ENCODE data around the gene SHANK2.

SHANK2 gene

DNA sequence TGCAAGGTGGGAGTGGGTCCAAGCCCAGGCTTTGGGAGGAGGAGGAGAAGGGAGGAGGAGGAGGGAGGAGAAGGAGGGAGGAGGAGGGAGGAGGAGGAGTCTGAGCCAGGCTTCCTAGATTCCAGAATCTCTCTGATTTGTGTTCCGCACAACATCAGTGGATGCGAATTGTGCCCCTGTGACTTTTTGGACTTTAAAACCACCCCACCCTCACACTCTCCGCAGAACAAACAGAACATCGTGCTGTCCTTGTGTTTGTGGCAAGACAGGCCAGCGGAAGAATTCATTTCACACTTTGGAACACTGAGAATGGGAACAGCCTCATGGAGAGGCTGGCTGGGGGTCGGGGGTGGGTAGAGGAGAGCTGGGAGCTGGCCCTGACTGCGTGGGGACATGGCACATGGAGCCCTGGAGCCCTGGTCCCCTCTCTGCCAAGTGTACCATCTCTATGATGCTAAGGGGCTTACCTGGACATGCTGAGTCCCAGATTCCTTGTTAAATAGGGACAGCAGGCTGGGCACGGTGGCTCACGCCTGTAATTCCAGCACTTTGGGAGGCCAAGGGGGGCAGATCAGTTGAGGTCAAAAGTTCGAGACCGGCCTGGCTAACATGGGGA, 16.4 kb upstream of the SHANK2 start:
- DNase-seq: no peak

DNA sequence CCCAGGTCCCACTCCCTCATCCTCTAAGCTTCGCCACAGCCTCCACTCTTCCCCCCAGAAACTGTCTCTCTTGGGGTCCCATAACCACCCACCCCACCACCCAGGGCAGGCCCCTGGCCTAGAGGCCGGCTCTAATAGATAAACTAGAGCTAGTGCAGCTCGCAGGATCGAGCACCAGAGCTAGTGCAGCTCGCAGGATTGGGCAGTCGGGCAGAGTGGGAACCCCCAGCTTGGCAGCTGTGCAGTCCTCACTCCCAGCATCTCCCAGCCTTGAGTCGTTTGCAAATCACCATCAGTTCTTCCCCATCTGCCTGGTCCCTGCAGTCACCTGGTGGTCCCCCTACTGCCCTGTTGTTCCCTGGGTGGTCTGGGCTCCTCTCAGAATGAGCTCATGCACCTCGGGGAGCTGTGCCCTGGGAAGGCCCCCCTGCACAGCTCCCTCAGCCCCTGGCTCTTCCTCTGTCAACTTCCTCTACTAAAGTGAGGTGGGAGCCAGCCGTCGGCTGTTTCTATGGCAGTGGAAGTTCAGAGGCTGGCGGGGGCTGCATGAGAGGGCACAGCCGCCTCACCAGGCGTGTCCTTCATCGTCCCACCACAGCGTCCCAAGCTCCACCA, 15.5 kb upstream of the SHANK2 start:
- no peak for DNase-seq

DNA sequence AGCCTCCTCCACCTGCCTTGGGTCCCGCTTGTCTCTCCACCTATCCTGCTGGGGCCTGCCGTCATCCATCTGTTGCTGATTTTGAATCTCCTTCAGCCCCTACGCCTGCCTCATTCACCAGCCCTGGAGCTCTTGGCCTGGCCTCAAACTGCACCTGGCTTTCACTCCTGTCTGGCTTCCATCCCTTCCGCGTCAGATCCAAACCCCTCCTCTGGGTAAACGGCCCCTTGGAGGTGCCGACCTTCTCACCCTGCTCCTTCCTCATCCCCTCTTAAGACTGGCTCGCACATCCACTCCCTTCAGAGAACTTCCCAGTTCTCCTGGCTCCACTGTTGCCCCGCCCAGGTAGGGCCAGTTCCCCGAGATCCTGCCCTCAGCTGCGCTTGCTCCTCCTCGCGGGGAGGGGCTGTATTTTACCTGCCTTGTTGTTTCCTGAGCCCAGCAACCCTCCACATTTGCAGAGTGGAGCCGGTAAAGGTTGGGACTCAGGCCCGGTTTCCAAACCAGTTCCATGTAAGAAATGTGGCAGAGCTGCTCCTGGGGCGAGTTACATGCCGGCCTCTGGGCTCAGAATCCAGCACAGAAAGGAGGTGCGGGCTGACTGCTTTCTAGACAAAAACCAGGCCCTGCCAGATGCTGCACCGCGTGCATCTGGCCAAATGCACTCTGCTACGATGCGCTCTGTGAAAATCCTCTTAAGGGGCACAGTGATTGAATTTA, 13.9 kb upstream of the SHANK2 start:
- no peak for DNase-seq

DNA sequence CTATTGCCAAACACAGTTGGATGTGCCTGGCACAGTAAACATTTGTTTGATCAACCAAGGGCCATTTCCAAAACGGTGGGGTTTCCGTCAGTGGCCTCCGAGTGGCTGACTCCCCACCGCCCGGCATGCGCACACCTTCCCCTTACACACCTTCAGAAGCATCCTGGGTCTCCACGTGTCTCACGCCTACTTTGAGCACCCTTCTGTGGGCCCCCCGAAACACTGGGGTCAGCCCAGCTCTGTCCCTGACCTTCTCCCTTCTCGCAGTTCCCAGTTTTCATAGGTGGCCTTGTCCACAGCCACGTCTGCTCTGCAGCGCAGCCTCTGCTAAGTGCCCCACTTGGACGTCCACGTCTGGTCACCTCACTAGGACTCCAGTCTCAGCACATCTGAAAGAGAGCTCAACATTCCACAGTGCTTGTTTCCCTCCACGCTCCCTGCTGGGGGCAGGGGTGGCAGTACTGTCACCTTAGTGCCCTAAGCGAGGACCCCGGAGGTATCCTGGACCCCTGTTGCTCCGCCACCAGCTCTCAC, 13.2 kb upstream of the SHANK2 start:
- DNase-seq: no peak

DNA sequence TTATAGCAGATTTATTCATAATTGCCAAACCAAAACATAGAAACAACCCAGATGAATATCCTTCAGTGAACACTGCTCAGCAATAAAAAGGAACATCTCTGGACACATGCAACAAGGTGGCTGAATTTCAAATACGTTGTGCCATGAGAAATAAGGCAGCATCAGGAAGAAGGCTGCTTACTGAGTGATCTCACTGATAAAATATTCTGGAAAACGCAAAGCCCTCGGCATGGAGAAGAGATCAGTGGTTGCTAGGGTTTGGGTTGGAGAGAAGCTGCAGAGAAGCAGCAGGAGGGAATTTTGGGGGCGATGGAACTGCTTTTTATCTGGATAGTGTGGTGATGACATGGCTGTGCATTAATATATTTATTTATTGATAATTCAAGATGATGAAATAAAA, 11.0 kb upstream of the SHANK2 start:
- no peak for DNase-seq

DNA sequence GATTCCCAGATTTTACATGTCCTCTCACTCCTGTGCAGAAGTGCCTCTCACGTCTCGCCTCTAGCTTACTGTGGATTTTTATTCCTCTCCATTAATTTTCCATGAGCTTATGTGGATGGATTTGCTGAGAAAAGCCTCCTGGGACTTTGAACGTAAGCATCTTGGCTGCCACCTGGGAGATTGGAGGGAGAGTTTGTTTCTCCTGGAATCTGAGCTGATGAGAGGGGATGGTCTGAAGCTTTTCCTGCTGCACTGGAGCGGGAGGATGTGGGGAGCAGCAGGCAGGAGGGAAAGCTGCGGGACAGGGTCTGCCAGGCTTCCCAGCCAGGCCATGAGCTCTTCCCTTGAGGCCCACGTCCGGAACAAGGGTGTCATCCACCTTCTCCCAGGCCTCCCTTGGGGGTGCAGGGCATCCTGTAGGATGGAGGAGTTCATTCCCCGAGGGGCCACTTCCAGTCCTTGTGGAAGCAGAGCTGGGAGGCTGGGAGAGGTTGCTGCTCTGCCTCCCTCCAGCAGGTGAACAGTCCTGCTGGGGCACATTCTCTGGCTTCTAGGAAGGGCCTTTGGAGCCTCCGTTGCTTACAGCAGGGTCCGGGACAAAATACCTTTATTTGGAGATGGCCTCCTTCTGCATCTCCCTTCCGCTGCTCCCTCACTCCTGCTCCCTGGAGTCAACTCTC, 3.6 kb upstream of the SHANK2 start:
- DNase-seq: no peak

DNA sequence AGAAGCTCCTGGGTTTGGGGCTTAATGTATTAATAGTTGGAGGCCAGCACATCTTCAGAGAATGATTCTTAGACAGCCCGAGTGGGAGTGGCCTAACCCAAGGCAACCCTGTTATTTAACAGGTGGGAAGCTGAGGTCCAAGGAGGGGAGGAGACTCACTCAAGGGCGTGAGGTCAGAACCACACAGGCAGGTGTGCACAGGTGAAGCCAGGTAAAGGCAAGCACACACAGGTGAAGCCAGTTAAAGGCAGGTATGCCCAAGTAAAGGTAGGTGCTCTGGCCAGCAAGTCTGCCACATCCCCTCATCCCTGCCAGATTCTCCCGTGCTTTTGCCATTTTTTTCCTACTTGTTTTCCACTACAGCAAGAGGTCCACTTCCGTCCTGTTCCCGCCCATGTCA, 2.9 kb upstream of the SHANK2 start:
- no peak for DNase-seq

DNA sequence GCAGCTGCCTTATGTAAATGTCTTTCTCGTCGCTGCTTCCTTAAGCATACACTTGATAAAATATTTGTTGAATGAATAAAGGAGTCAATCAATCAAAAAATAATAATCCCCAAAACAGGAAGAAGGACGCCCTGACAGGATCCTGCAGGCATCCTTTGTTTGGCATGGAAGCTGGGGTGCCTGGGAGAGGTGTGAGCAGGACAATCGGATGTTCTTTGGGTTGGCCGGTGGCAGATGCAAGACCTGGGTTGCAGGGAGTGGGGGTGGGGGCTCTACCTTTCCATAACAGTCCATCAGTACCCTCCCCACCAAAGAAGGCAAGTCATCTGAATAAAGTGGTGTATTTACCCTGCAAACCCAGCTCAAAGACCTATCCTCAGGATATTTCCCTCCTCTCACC, 1.4 kb upstream of the SHANK2 start:
- DNase-seq: no peak

DNA sequence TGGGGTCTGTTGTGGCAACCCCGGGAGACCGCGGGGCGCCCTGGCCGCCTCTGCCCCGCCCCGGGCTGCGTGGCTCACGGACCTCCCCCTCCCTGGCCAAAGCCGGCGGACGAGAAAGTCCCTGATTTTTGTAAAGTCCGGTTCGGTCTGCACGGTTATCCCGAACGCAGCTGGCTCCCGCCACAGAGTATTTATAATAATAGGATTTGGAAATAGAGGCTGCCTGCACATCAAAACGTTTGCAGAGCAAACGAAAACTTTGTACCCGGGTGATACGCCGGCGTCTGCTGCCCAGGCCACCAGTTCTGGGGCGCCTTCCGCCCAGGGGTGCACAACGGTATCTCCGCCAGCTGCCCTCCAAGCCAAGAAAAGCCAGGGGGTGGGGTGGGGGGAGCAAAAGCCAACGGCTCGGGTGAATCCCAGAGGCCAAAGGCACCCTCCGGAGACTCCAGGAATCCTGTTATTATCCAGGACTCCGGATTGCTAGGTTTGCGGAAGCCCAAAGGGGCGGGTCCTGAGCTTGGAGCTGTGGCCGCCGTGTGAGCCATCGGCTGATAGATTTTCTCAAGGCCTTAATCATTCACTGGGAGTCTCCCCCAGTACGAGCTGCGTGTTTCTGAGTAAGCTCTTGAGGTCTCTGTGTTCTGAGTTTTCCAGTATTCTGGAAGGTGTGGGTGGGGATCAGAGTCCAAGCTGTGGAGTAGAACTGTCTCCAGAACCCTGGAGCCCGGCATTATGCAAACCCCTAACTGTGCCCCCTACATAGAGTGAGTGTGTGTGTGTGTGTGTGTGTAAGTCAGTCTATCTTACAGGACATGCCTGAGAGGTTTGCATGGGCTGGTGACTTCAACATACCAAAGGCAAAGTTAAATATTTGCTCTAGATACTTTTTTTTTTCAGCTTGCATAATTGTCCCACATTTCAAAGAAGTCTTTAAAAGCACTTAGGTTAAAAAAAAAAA, 673 bp upstream of the SHANK2 start:
- DNase-seq: no peak

DNA sequence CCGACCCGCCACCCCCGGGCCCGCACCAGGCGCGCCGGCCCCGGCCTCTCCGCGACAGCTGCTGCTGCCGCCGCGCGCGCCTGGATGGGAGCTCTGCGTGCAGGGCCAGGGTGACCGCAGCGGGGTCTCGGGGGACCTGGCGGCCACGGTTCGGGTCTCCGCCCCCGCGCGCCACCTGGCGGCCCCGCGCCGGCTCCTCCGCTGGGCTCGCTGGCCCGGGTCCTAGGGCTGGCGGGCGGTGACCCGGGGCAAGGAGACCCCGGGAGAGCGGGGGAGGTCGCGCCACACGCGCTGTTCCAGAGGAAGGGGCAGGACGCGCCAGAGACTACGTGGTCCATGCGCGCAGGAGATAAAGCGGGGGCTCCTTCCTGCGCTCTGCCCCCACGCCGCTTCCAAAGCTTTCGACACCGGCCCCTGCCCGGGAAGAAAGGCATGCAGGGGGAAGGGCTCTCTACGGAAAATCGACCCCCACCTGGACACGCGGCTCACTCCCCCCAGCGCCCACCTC, 562 bp downstream of the SHANK2 start:
- no peak for DNase-seq

DNA sequence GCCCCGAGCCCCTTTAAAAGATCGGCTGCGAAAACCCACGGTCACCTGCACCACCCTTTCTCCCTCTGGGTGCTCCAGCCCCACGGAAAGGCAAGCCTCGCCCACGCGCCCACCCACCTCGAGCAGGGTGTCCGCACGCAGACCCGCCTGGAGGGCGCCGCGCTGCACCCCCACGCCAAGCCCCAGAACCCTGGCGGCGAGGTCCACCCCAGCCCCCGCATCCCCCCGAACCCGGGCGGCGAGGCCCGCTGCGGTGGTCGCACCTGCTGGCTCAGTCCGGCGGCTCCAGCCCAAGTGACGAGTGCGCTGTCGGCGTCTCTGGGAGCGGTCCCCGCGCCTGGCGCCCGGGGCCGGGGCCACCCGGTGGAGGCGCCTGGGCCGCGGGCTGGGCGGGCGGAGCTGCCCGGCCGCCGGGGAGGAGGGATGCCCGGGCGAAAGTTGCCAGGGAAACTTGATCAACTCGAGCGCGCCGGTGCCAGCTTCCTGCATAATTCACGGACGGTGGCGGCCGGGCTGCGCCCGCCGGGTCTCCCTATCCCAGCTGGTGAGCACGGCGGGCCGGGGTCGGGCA, 1.1 kb downstream of the SHANK2 start:
- no peak for DNase-seq

DNA sequence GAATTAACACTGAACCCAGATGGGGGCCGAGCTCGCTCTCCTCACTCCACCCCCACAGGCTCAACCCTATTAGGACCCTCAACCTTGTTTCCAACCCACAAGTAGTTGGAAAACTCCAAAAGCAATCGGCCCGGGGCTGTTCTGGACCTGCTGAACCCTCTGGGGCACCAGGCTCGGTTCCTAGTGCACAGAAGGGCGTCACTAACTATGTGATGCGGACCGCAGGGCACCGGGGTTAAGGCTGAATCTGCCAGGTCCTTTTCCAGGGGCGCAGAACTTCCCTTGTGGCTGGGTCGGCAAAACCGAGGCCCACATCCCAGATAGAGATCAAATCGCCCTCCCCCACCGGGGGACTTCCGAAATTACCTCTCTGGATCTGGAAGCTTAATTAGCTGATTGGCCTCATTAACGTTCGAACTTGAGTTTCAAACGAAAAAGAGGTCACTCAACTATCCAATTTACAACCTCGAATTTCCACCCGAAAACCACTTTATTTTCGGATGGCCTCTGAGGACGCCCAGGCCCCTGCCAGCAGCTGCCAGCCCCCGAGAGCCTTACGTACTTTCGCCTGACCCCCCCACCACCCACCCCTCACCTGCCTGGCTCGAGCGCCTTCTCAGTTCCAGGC, 1.7 kb downstream of the SHANK2 start:
- DNase-seq: no peak

DNA sequence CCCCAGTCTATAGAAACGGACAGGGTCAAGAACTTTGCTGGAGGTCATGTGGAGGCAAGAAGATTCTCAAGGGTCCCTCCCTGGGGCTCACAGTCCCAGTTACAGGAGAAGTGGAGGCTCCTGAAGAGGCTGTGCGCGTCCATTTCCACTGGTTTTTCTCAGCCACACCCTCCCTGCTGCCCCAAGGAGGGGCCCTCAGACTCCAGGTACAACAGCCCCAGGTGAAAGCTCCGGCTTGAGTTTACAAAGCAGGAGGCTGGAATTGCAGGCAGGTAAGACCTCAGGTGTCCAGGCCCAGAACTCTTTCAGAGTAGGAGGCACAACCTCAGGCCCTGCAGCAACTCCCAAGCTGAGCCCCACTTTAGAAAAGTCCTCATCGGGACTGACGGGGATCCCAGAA, 3.1 kb downstream of the SHANK2 start:
- no peak for DNase-seq

DNA sequence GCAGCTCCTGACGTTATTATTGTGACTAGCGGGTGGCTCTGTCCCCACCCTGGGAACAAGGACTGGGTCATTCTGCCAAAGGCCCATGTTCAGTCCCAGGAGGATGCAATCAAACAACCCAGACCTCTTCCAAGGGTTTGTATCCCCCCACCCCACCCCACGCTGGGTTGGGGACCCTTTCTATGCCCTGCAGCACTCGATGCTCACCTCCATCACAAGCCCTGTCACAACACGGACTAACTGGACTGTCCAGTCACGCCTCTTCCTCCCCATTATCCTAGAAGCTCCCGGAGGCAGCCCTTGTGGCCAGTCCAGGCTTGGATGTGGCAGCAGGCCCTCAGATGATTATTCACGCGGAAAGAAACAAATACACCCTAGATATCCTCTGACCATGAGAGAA, 3.7 kb downstream of the SHANK2 start:
- DNase-seq: no peak

DNA sequence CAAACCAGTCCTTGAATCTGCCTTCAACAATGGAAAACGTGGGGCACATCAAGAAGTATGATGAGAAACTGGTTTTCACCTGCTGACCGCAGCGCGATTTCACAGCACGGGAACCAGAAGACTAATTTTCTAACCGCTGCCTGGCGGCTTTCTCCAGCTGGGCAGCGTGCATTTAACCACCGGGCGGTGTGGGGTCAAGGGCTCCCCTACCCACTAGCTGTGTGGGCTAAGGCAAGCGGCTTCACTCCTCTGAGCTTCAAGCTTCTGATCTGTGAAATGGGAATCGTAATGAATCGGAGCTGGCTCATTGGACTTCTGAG, 4.2 kb downstream of the SHANK2 start:
- no peak for DNase-seq

DNA sequence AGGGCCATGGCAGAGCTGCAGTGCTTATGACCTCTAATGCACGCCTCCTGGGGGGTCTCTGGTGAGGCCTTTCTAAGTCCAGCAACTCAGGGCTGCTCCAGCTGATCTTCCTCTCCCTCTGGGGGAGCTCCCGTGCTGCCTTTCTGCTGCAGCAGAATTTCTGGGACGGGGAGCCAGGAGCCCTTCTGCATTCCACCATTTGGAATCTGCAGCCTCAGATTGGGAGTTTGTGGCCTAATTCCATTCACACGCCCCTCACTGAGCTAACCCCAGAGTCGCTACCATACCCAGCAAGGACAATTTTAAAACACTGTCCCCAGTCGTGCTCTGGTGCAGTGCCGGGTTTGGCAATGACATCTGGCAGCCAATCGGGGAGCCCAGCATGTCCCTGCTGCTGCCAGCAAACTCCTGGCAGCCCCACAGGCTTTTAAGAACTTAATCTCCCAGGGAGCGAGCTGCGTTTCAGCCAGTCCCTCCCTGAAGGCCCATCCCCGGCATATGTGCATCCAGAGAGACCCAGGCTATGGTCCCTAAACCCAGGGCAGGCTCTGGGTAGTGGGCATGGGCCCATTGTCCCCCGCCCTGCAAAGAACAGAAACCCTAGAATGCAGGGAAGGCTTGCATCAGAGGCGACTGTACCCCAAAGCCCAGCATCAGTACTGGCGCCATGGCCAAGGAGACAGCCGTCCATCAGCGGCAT, 4.7 kb downstream of the SHANK2 start:
- DNase-seq: no peak

DNA sequence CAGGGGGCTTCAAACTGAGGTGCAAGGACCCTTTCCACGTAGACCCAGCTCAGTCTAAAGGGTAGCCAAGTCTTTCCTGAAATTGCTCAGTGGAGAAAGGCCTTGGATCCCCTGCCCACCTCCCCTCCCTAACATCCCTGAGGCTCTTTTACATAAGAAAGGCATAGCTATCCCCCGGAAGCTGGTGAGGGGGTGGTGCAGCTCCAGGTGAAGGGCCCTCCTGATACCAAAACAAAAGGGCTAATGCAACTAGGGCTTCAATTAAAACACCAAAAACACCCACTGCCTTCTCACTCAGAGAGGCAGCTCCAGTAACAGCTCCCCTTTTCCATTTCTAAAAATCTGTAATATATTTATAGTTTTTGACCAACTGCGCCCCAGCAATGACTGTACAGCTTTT, 5.8 kb downstream of the SHANK2 start:
- DNase-seq: no peak

DNA sequence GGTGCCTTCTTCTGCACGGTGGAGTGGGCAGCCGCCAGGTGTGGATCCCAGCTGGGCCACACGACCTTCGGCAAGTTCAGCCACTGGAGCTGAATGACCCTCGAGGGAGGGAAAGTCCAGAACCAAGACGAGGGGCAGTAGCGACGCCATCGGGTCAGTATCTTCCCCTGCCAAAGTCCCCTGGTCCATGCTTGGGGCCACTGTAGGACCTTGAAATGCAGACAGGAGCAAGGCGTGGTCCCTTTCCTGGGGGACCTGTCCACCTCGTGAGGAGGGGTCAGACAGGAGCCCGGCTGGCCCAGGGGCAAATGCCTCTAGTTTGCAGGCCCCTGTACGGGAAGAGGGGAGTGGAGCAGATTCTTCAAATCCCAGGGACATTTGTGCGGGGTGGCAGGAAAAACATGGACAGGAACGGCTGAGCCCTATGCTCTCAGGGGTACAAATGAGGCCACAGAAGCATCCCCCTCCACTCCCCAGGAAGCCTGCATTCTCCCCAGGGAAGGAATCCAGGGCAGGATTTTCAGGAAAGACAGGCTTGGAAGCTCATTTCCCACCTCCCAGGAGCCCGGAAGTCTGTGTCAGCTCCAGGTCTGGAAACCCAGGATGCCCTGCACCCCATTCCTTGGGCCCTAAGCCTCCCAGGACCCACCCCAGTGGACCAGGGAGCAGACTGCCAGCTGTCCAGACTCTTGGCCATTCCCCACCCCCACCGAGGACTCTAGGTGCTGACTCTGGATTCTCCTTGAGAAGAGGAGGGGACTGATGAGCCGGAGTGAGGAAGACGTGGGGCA, 6.6 kb downstream of the SHANK2 start:
- no peak for DNase-seq

DNA sequence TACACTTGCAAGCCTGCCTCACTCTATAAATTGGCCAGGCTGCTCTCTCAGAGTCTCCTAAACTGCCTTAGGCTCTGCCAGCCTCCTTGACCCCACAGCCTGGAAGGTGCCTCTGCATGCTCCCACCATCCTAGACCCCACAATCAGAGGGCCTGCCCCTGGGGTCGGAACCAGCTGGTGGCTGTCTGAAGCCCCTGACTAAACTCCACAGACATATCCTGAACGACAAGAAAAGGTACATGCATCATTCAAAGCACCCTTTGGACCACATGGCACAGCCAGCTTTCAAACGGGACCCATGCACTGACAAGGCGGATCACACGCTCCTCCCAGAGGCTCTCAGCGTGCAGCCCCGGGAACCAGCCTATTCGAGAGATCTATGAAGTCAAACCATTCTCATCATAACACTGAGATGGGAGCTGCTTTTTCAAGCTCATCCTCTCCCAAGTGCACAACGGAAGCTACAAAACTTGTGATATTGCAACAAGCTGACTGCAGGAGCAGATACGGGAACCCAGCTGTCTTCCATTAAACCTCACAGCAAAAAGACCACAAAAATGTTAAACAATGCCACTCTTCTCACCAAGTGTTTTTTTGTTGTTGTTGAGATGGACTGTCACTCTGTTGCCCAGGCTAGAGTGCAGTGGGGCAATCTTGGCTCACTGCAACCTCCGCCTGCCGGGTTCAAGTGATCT, 8.1 kb downstream of the SHANK2 start:
- DNase-seq: no peak

DNA sequence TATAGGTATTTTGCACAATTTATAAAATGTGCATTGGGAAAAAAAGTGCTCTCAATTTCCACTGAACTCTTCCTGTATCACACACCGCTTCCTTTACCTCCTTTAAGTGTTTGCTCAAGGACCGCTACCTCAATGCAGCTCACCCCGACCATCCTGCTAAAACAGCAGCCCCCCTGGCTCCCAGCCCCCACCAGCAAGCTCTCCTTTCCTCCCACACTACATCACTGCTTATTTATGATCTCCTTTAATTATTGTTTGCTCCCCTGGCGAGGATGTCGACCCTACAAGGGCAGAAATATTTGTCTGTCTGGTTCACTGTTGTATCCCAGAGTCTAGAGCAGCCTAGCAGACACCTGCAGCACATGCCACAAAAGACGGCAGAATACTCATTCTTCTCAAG, 10.0 kb downstream of the SHANK2 start:
- no peak for DNase-seq

Data from SIG-M5 (cell line).